IMR-90 (cell line): ENCODE data around the gene CD9. TPM values are rescaled to one million over a fixed set of nuclear protein-coding genes. Genes with fewer than 3 reads are reported as not detected.

Source experiments
- ATAC-seq: fragments of 200-7000 bp; cut with Tn5 transposase; 2 replicates; pipeline ENCODE4 v1.9.1; 2020; ENCODE audit warnings: low read depth, mild to moderate bottlenecking, moderate library complexity
- BruUV-seq: library from RNA; stranded (reverse); fragments of 400-500 nt; replicated peaks from 2 replicates; lab custom pipeline; 2021; lab: Mats Ljungman, UMichigan
- CTCF ChIA-PET: fragments of 300-600 bp; formaldehyde crosslinking; extraction: SDS; loops from one replicate; lab custom pipeline; 2021; ENCODE audit warnings: antibody characterized with exemption; lab: Yijun Ruan, JAX
- POLR2A ChIA-PET: fragments of 300-600 bp; sonication (Branson Sonifier 250); formaldehyde crosslinking; loops from one replicate; lab custom pipeline; 2022; ENCODE audit warnings: antibody characterized with exemption; ENCODE audit not compliant: unreplicated experiment; lab: Charles Lee
- DNase-seq: peaks from one replicate; pipeline ENCODE4 v3.0.0; 2013
- H2AFZ ChIP-seq: replicated peaks from 2 replicates; pipeline ENCODE3; 2013; ENCODE audit warnings: low read length, mild to moderate bottlenecking; ENCODE audit not compliant: poor library complexity
- H2AK5ac ChIP-seq: 2 replicates; pipeline ENCODE4 v1.6.1; 2013; ENCODE audit warnings: low read depth, low read length, inconsistent platforms
- H2AK9ac ChIP-seq: replicated peaks from 2 replicates; pipeline ENCODE3; 2013; ENCODE audit warnings: mild to moderate bottlenecking, low read depth, low read length, moderate library complexity; ENCODE audit not compliant: poor library complexity
- H2BK120ac ChIP-seq: 2 replicates; pipeline ENCODE4 v1.6.1; 2013; ENCODE audit warnings: low read depth, low read length, inconsistent platforms
- H2BK15ac ChIP-seq: 3 replicates; pipeline ENCODE4 v1.6.1; 2013; ENCODE audit warnings: low read depth, low read length, inconsistent platforms
- H2BK20ac ChIP-seq: 2 replicates; pipeline ENCODE4 v1.6.1; 2013; ENCODE audit warnings: low read depth, mild to moderate bottlenecking, inconsistent platforms, low read length, moderate library complexity
- H2BK5ac ChIP-seq: 2 replicates; pipeline ENCODE4 v1.6.1; 2013; ENCODE audit warnings: mild to moderate bottlenecking, low read depth, low read length, inconsistent platforms; ENCODE audit not compliant: poor library complexity, severe bottlenecking
- H3K14ac ChIP-seq: replicated peaks from 2 replicates; pipeline ENCODE4 v1.6.1; 2013; ENCODE audit warnings: low read depth, low read length, inconsistent platforms
- H3K18ac ChIP-seq: 2 replicates; pipeline ENCODE4 v1.6.1; 2013; ENCODE audit warnings: low read depth, low read length, control low read depth
- H3K23ac ChIP-seq: 2 replicates; pipeline ENCODE4 v1.6.1; 2013; ENCODE audit warnings: low read depth, low read length, inconsistent platforms
- H3K27ac ChIP-seq: 2 replicates; pipeline ENCODE4 v1.5.1; 2013; ENCODE audit warnings: mild to moderate bottlenecking, control low read depth, low read length; ENCODE audit not compliant: insufficient read depth
- H3K27me3 ChIP-seq: 2 replicates; pipeline ENCODE4 v1.6.1; 2013; ENCODE audit warnings: low read length; ENCODE audit not compliant: control insufficient read depth, insufficient read depth
- H3K36me3 ChIP-seq: 2 replicates; pipeline ENCODE4 v1.6.1; 2013; ENCODE audit warnings: low read length, mixed read lengths; ENCODE audit not compliant: control insufficient read depth, insufficient read depth
- H3K4ac ChIP-seq: 2 replicates; pipeline ENCODE4 v1.6.1; 2013; ENCODE audit warnings: low read depth, low read length, inconsistent platforms
- H3K4me1 ChIP-seq: 2 replicates; pipeline ENCODE4 v1.6.1; 2013; ENCODE audit warnings: low read length, mixed read lengths; ENCODE audit not compliant: control insufficient read depth, insufficient read depth
- H3K4me2 ChIP-seq: 2 replicates; pipeline ENCODE4 v1.6.1; 2013; ENCODE audit warnings: low read depth, mild to moderate bottlenecking, control low read depth, low read length, moderate library complexity
- H3K4me3 ChIP-seq: 2 replicates; pipeline ENCODE4 v1.5.1; 2013; ENCODE audit warnings: low read depth, mild to moderate bottlenecking, control low read depth, low read length, moderate library complexity; ENCODE audit not compliant: insufficient read depth
- H3K56ac ChIP-seq: 2 replicates; pipeline ENCODE4 v1.6.1; 2013; ENCODE audit warnings: low read length, inconsistent platforms; ENCODE audit not compliant: insufficient read depth; ENCODE audit errors: extremely low read depth
- H3K79me1 ChIP-seq, 2 experiments: 2 replicates each; pipeline ENCODE4 v1.6.1; 2013; ENCODE audit warnings: low read length in 2 of 2, inconsistent platforms in 1 of 2, low read depth in 1 of 2
- H3K9ac ChIP-seq: 2 replicates; pipeline ENCODE4 v1.6.1; 2013; ENCODE audit warnings: low read depth, low read length, control low read depth
- H3K9me1 ChIP-seq: 2 replicates; pipeline ENCODE4 v1.6.1; 2013; ENCODE audit warnings: low read length, inconsistent platforms; ENCODE audit not compliant: insufficient read depth
- H3K9me3 ChIP-seq: 2 replicates; pipeline ENCODE4 v1.6.1; 2013; ENCODE audit warnings: low read length; ENCODE audit not compliant: control insufficient read depth, insufficient read depth
- H4K20me1 ChIP-seq: 2 replicates; pipeline ENCODE4 v1.6.1; 2013; ENCODE audit warnings: low read length, inconsistent platforms; ENCODE audit not compliant: insufficient read depth
- H4K5ac ChIP-seq: 2 replicates; pipeline ENCODE4 v1.6.1; 2013; ENCODE audit warnings: mild to moderate bottlenecking, low read depth, low read length, control low read depth
- H4K8ac ChIP-seq, 2 experiments: 2 replicates each; pipeline ENCODE4 v1.6.1; 2013; ENCODE audit warnings: low read depth in 2 of 2, low read length in 2 of 2, control low read depth in 1 of 2, inconsistent platforms in 1 of 2
- H4K91ac ChIP-seq: 2 replicates; pipeline ENCODE4 v1.6.1; 2013; ENCODE audit warnings: low read depth, low read length, inconsistent platforms; ENCODE audit not compliant: insufficient read depth
- CEBPB ChIP-seq: IDR thresholded peaks from 2 replicates; pipeline ENCODE4 v1.6.1; 2012; ENCODE audit warnings: low read depth, low read length, improper control_type of control experiment
- CHD1 ChIP-seq: IDR thresholded peaks from 2 replicates; pipeline ENCODE4 v1.6.1; 2012; ENCODE audit warnings: low read depth, low read length, improper control_type of control experiment
- CTCF ChIP-seq: conservative IDR thresholded peaks from 2 replicates; pipeline ENCODE4 v1.5.1; 2012; ENCODE audit warnings: mild to moderate bottlenecking, low read depth, low read length, improper control_type of control experiment
- FOS ChIP-seq: fragments of 150-350 bp; IDR thresholded peaks from 2 replicates; pipeline ENCODE4 v1.6.1; 2016; ENCODE audit warnings: low read depth, low read length
- MAFK ChIP-seq: IDR thresholded peaks from 2 replicates; pipeline ENCODE4 v1.6.1; 2012; ENCODE audit warnings: low read depth, low read length, improper control_type of control experiment
- MAZ ChIP-seq: IDR thresholded peaks from 2 replicates; pipeline ENCODE4 v1.6.1; 2012; ENCODE audit warnings: low read depth, mild to moderate bottlenecking, low read length, improper control_type of control experiment, moderate library complexity, borderline replicate concordance
- NFE2L2 ChIP-seq: fragments of 150-350 bp; IDR thresholded peaks from 2 replicates; pipeline ENCODE4 v1.6.1; 2016; ENCODE audit warnings: low read depth, mild to moderate bottlenecking, low read length
- USF2 ChIP-seq: fragments of 150-350 bp; IDR thresholded peaks from 2 replicates; pipeline ENCODE4 v1.6.1; 2017; ENCODE audit warnings: mild to moderate bottlenecking, antibody characterized with exemption, low read length, low read depth
- WGBS, 2 experiments: methylation state at CpG; one replicate each; pipeline versions ENCODE4 v1.1.5 to v1.1.7; 2013; ENCODE audit warnings: missing lambda C conversion rate in 2 of 2; ENCODE audit not compliant: insufficient read length in 1 of 2; ENCODE audit errors: extremely low coverage in 2 of 2; 5-methylcytosine and 5-hydroxymethylcytosine counted together
- dilution Hi-C: fragments of 300-500 bp; cut with HindIII; formaldehyde crosslinking; loops from one replicate; pipeline ENCODE4 v1.14.3; 2018; ENCODE audit warnings: low sequenced_read_pairs; ENCODE audit not compliant: unreplicated experiment
- in situ Hi-C: fragments of 300-500 bp; cut with MboI; formaldehyde crosslinking; loops from 3 replicates; pipeline ENCODE4 v1.14.3; 2019; ENCODE audit warnings: low sequenced_read_pairs, inconsistent platforms, mixed read lengths
- intact Hi-C: fragments of 100-400 bp; cut with micrococcal nuclease; formaldehyde crosslinking; loops from 2 replicates; pipeline ENCODE4 v1.10.0; 2022
- polyA plus RNA-seq, 3 experiments: library from polyadenylated mRNA; depleted of rRNA; stranded (reverse); fragments of >200 nt; gene quantifications; 2 replicates each; pipeline ENCODE4 v1.2.3, GENCODE V29; 2012; ENCODE audit warnings: low replicate concordance in 1 of 3
- total RNA-seq: library from RNA; depleted of rRNA; stranded (reverse); fragments of >200 nt; gene quantifications from 2 replicates; pipeline ENCODE4 v1.2.3, GENCODE V29; 2012

The CD9 gene
- total and polyA plus RNA-seq, 2 of the 4 experiments (the other 2 are of a cell fraction): 48.8 to 70.9 TPM

- Histone ChIP-seq H3K9ac (no peak overlapping the region), H2AK5ac (no peak overlapping the region), H3K4me3 (no peak overlapping the region), H2BK120ac (peak overlapping the region; percentile 96), H4K5ac (peak overlapping the region; percentile 15; the same call in 1 of the 2 replicates), H3K9me1 (peaks cover 12% of the 10 kb centered on the region), H3K79me1 (peaks cover 0 to 5% of the 10 kb centered on the region in 2 experiments; a peak in 1 of 4 replicates), H2AFZ (no peak overlapping the region), H3K18ac (peak overlapping the region; percentile 39; the same call in 1 of the 2 replicates), H2BK20ac (peak overlapping the region; percentile 70), H2BK5ac (peak overlapping the region; percentile 94), H3K4me1 (peaks cover 14% of the 10 kb centered on the region), H4K8ac (peak overlapping the region in 1 of 2 experiments; percentile 87; a peak in 2 of 4 replicates), H3K14ac (no peak overlapping the region), H3K4me2 (peak overlapping the region; percentile 29; the same call in 1 of the 2 replicates), H3K36me3 (no peaks in the 10 kb centered on the region), H2AK9ac (no peak overlapping the region), H3K27ac (peak overlapping the region; percentile 34; the same call in 1 of the 2 replicates), H3K23ac (peak overlapping the region; percentile 89; the same call in 1 of the 2 replicates), H3K9me3 (no peaks in the 10 kb centered on the region), H3K4ac (peak overlapping the region; percentile 91), H2BK15ac (peak overlapping the region; percentile 78; the same call in 2 of the 3 replicates), H3K27me3 (no peaks in the 10 kb centered on the region), H4K91ac (no peak overlapping the region), H4K20me1 (no peaks in the 10 kb centered on the region), H3K56ac (peak overlapping the region; percentile 40)
- ChIA-PET CTCF (interaction anchor here (1.0 to 3.7 kb wide), 6 partner anchors 90 to 297 kb away, joined by 4 to 17 read pairs (median 6); no protein-coding TSS in a partner anchor), POLR2A (interaction anchor here (1.0 kb wide), 1 partner anchor 297 kb away, joined by 3 read pairs; no protein-coding TSS in a partner anchor)
- in situ Hi-C loops: loop anchor here (5.0 to 25.0 kb wide), 2 partner anchors 298 to 823 kb away; no protein-coding TSS in a partner anchor
- peak; percentile 55 for ATAC-seq
- intact Hi-C loops: loop anchor here (1.0 to 10.0 kb wide), 6 partner anchors 90 to 781 kb away; no protein-coding TSS in a partner anchor
- BruUV-seq: no TSS peak
- WGBS, 2 experiments: 38% methylated on average over 1 of the region's 1 CpG; no CpG with 5 or more reads in 1 of the 2 experiments
- TF ChIP-seq CEBPB (peak; percentile 95), FOS (peak; percentile 80), CHD1 (no peak), CTCF (no peak), MAZ (no peak), MAFK (peak; percentile 13; the same call in 1 of the 2 replicates), USF2 (no peak), NFE2L2 (no peak)
- DNase-seq: peak; percentile 89
- dilution Hi-C loops: no loop called here
Observed at GRCh38 chr12:6285532-6286306, 85.5 kb downstream of the CD9 start.
